ENCODE measurements around the gene NINJ2. TPM values are rescaled to one million over a fixed set of nuclear protein-coding genes. Genes with fewer than 3 reads are reported as not detected.

Gene NINJ2
- total and polyA plus RNA-seq, 2 experiments from 2014 or later = 4.9 to 5.2 TPM

GRCh38 chr12:678747-679712 lies 15.8 kb upstream of the NINJ2 start:
- DNase-seq = no peak
- TF ChIP-seq EZH2 (IDR thresholded peaks at IDR 0.05; ENCODE audit: insufficient read depth, poor library complexity, severe bottlenecking) (no peak), EZH2phosphoT487 (IDR thresholded peaks at IDR 0.05; ENCODE audit: insufficient read depth, low read depth) (no peak)
- Histone ChIP-seq H3K36me3 (ENCODE audit: low read depth) (no peaks in the 10 kb centered on the region), H3K27ac (no peak overlapping the region), H3K79me2 (ENCODE audit: insufficient read depth) (no peaks in the 10 kb centered on the region), H3K4me2 (ENCODE audit: unreplicated experiment) (no peak overlapping the region), H3K4me1 (ENCODE audit: insufficient read depth) (no peaks in the 10 kb centered on the region), H3F3A (ENCODE audit: insufficient read depth) (no peaks in the 10 kb centered on the region), H3K9me2 (ENCODE audit: insufficient read depth) (no peaks in the 10 kb centered on the region), H4K20me1 (ENCODE audit: insufficient read depth) (no peaks in the 10 kb centered on the region), H2AFZ (no peak overlapping the region), H3K9ac (no peak overlapping the region), H3K27me3 (replicated peaks; ENCODE audit: insufficient read depth) (no peaks in the 10 kb centered on the region), H3K9me3 (ENCODE audit: low read depth) (no peaks in the 10 kb centered on the region), H3K4me3 (no peak overlapping the region)
- in situ Hi-C loops (cut with MboI) = no loop called here
- 83 to 88% methylated on average over 17 of the region's 17 CpGs for WGBS, 2 experiments (ENCODE audit: low coverage in 1 of 2, low lambda C conversion rate in 2 of 2, missing lambda C conversion rate in 2 of 2)

- Histone ChIP-seq H3K27ac (no peak overlapping the region), H3K36me3 (ENCODE audit: low read depth) (no peaks in the 10 kb centered on the region), H3K9me3 (ENCODE audit: low read depth) (no peaks in the 10 kb centered on the region), H3F3A (ENCODE audit: insufficient read depth) (no peaks in the 10 kb centered on the region), H2AFZ (no peak overlapping the region), H3K4me2 (ENCODE audit: unreplicated experiment) (no peak overlapping the region), H3K79me2 (ENCODE audit: insufficient read depth) (no peaks in the 10 kb centered on the region), H3K9me2 (ENCODE audit: insufficient read depth) (no peaks in the 10 kb centered on the region), H3K9ac (no peak overlapping the region), H3K27me3 (replicated peaks; ENCODE audit: insufficient read depth) (0 out of 2 replicates have a peak, but pooled peaks cover 3% of the 10 kb centered on the region), H4K20me1 (ENCODE audit: insufficient read depth) (no peaks in the 10 kb centered on the region), H3K4me3 (no peak overlapping the region), H3K4me1 (ENCODE audit: insufficient read depth) (no peaks in the 10 kb centered on the region)
- 88 to 89% methylated on average over 4 of the region's 4 CpGs for WGBS, 2 experiments (ENCODE audit: low coverage in 1 of 2, low lambda C conversion rate in 2 of 2, missing lambda C conversion rate in 2 of 2)
- no peak for TF ChIP-seq EZH2phosphoT487 (IDR thresholded peaks at IDR 0.05; ENCODE audit: insufficient read depth, low read depth)
- no peak for TF ChIP-seq EZH2 (IDR thresholded peaks at IDR 0.05; ENCODE audit: insufficient read depth, poor library complexity, severe bottlenecking)
- no peak for DNase-seq
- in situ Hi-C loops (cut with MboI) = no loop called here
Measured at GRCh38 chr12:675562-675961, 12.3 kb upstream of the NINJ2 start.

- Histone ChIP-seq H3K27me3 (replicated peaks; ENCODE audit: insufficient read depth) (0 out of 2 replicates have a peak, but pooled peaks cover 3% of the 10 kb centered on the region), H3K9me3 (ENCODE audit: low read depth) (no peaks in the 10 kb centered on the region), H3K9ac (no peak overlapping the region), H3K4me2 (ENCODE audit: unreplicated experiment) (no peak overlapping the region), H3K4me3 (no peak overlapping the region), H3F3A (ENCODE audit: insufficient read depth) (no peaks in the 10 kb centered on the region), H3K27ac (no peak overlapping the region), H4K20me1 (ENCODE audit: insufficient read depth) (no peaks in the 10 kb centered on the region), H3K4me1 (ENCODE audit: insufficient read depth) (no peaks in the 10 kb centered on the region), H3K79me2 (ENCODE audit: insufficient read depth) (no peaks in the 10 kb centered on the region), H2AFZ (no peak overlapping the region), H3K36me3 (ENCODE audit: low read depth) (no peaks in the 10 kb centered on the region), H3K9me2 (ENCODE audit: insufficient read depth) (no peaks in the 10 kb centered on the region)
- TF ChIP-seq EZH2phosphoT487 (IDR thresholded peaks at IDR 0.05; ENCODE audit: insufficient read depth, low read depth) (no peak), EZH2 (IDR thresholded peaks at IDR 0.05; ENCODE audit: insufficient read depth, poor library complexity, severe bottlenecking) (no peak)
- WGBS, 2 experiments (ENCODE audit: low coverage in 1 of 2, low lambda C conversion rate in 2 of 2, missing lambda C conversion rate in 2 of 2) = 66 to 67% methylated on average over 4 of the region's 4 CpGs
- in situ Hi-C loops (cut with MboI) = no loop called here
- DNase-seq = peak; percentile 17
Measured at GRCh38 chr12:674272-674781, 11.1 kb upstream of the NINJ2 start.

GRCh38 chr12:673849-674248 lies 10.6 kb upstream of the NINJ2 start:
- H3K4me1 ChIP-seq (ENCODE audit: insufficient read depth) = no peaks in the 10 kb centered on the region
- TF ChIP-seq EZH2 (IDR thresholded peaks at IDR 0.05; ENCODE audit: insufficient read depth, poor library complexity, severe bottlenecking) = no peak
- TF ChIP-seq EZH2phosphoT487 (IDR thresholded peaks at IDR 0.05; ENCODE audit: insufficient read depth, low read depth) = no peak
- no peaks in the 10 kb centered on the region for H3K36me3 ChIP-seq (ENCODE audit: low read depth)
- no peak overlapping the region for H3K4me2 ChIP-seq (ENCODE audit: unreplicated experiment)
- H3K27ac ChIP-seq = no peak overlapping the region
- H4K20me1 ChIP-seq (ENCODE audit: insufficient read depth) = no peaks in the 10 kb centered on the region
- DNase-seq = no peak
- H2AFZ ChIP-seq = no peak overlapping the region
- no peak overlapping the region for H3K9ac ChIP-seq
- in situ Hi-C loops (cut with MboI) = no loop called here
- H3K27me3 ChIP-seq (replicated peaks; ENCODE audit: insufficient read depth) = 0 out of 2 replicates have a peak, but pooled peaks cover 3% of the 10 kb centered on the region
- H3K4me3 ChIP-seq = no peak overlapping the region
- H3K79me2 ChIP-seq (ENCODE audit: insufficient read depth) = no peaks in the 10 kb centered on the region
- no peaks in the 10 kb centered on the region for H3K9me2 ChIP-seq (ENCODE audit: insufficient read depth)
- no peaks in the 10 kb centered on the region for H3K9me3 ChIP-seq (ENCODE audit: low read depth)
- 93 to 96% methylated on average over 3 of the region's 3 CpGs for WGBS, 2 experiments (ENCODE audit: low coverage in 1 of 2, low lambda C conversion rate in 2 of 2, missing lambda C conversion rate in 2 of 2)
- no peaks in the 10 kb centered on the region for H3F3A ChIP-seq (ENCODE audit: insufficient read depth)

Data from GM23248 (cell line).